ACHN (cell line): ENCODE measurements around the gene ADRB2.

ENCODE experiments used
- DNase-seq: peaks from one replicate; pipeline ENCODE4 v3.0.0-alpha.2; 2015
- in situ Hi-C: cut with HindIII; loops from 2 replicates; pipeline ENCODE4 v1.10.0; 2017; ENCODE audit warnings: low sequenced_read_pairs, low pct_ligation_motif_present, low pct_unique_long_range_greater_than_20kb

The ADRB2 gene

DNA sequence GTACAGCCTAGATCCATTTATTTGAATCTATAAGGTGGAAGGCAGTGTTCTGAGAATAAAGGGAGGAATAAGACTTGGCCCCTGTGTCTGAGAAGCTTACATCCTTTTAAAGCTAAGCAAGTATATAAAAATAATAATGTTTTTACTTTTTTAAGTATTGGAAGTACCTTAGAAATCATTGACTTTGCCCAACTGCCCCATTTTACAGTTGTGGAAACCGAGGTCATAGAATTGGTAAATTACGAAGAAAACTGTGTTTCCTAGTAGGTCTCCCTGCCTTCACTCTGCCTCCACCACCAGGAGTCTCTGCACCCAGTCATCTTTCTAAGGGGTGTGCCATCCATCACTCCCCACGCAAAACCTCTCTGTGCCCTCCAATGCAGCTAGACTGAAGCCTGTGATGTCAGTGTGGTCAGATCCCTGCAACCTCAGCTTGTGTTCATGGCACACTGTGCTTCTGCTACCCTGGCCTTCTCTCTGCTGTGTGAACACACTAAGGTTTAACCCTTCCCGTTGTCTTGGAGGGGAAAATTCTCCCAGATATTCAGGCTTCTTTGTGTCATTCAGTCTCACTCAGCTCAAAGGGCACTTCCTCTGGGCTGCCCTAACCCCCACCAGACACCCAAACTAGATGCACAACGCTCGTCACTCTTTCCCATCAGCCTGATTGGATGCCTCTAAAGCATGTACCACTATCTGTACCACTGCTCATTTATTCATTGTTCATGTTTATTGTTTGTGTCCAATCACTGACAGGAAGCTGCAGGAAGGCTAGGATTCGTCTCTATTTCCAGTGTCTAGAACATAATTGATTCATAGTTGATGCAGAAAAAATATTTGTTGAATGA, 18.2 kb downstream of the ADRB2 start:
- DNase-seq = peak; percentile 23
- in situ Hi-C loops = no loop called here

DNA sequence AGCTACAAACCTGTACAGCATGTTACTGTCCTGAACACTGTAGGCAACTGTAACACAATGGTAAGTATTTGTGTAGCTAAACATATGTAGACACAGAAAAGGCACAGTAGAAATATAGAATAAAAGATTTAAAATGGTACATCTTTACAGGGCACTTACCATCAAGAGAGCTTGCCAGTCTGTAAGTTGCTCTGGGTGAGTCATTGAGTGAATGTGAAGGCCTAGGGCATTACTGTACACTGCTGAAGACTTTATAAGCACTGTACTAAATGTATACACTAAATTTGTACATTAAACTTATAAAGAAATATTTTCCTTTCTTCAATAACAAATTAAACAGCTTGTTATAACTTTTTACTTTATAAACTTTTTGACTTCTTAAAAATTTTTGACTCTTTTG, 20.5 kb downstream of the ADRB2 start:
- DNase-seq = no peak
- in situ Hi-C loops = no loop called here

DNA sequence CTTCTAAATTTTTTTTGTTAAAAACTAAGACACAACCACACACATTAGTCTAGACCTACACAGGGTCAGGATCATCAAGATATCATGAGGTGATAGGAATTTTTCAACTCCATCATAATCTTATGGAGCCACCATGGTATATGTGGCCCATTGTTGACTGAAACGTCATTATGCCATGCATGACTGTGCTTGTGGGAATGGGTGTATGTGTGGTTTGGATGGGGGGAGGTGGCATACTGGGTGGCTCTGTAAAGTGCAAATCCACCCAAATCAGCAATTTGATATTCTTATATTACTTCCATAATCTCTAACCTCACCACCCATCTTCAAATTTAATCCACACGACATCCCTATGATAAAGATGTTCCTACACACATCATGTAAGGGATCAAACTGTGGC, 21.0 kb downstream of the ADRB2 start:
- in situ Hi-C loops = no loop called here
- no peak for DNase-seq

DNA sequence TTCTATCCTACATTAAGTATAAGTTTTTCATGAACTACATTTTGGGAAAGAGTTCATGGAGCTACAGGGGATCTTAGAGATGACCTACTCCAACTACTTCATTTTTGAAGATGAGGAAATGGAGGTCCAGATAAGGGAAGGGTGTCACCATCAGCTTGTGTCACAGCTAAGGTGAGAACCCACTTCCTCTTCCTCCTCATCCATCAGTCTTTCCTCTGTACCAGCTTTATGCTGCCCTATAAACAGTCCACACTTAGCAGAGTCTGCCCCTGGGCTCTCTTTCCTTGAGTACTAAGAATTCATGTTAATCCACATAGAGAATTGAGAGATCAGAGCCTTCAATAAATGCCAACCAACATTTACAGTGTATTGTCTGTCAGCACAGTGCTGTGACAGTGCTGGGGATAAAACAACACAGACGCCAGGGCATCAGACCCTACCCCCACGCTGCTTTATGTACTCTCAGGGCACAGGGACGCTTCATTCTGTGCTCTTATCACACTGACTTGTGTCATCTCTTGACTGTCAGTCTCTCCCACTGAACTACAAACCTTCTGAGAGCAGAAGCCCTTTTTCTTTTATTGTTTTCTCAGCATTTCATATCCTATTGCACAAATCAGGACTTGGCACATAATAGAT, 22.1 kb downstream of the ADRB2 start:
- no peak for DNase-seq
- in situ Hi-C loops = no loop called here

DNA sequence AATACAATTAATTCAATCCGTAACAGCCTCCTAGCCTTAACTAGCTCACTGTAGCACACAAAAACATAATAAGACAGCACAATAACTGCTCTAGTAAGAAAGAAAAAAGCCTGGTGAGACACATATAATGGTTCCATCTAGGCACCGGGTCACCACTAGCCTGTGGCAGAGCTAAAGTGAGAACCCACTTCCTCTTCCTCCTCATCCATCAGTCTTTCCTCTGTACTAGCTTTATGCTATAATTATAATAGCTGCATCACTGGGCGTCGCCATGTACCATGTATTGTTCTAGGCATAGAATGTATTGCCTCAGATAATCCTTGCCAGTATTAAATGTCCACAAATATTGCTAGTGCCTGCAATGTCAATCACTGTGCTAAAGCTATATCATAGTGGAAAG, 23.1 kb downstream of the ADRB2 start:
- no peak for DNase-seq
- in situ Hi-C loops = no loop called here

DNA sequence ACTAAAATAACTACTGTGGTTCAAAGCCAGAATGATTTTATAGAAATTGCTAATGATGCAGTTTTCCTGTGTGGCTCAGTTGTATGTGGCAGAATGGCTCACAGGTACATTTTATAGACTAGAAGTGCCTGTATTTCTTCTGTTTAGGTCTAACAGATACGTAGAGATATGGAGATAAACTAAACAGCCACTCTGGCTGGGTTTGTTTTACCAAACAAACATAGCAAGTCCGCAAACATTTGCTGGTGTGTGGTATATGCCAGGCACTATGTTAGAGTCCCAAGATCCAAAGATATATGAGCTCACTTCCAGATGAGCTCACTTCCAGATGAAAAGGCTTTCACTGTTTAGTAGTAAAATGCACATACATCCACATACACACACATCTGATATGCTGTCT, 24.4 kb downstream of the ADRB2 start:
- in situ Hi-C loops = no loop called here
- no peak for DNase-seq

DNA sequence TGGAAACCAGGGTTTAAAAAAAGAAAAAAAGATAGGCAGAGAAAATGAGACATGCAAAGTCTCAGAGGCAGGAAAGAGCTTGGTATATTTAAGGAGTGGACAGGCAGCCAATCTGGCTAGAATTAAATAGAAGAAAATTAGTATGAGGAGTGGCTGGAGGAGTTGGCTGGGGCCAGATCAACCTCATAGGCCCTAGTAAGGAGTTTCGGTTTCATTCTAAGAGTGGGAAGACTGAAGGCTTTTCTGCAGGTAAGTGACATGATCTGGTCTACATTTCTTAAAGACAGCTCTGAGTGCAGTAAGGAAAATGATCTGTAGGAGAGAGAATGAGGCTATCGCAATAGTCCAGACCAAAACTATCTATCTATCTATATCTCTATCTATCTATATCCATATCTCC, 27.5 kb downstream of the ADRB2 start:
- in situ Hi-C loops = no loop called here

DNA sequence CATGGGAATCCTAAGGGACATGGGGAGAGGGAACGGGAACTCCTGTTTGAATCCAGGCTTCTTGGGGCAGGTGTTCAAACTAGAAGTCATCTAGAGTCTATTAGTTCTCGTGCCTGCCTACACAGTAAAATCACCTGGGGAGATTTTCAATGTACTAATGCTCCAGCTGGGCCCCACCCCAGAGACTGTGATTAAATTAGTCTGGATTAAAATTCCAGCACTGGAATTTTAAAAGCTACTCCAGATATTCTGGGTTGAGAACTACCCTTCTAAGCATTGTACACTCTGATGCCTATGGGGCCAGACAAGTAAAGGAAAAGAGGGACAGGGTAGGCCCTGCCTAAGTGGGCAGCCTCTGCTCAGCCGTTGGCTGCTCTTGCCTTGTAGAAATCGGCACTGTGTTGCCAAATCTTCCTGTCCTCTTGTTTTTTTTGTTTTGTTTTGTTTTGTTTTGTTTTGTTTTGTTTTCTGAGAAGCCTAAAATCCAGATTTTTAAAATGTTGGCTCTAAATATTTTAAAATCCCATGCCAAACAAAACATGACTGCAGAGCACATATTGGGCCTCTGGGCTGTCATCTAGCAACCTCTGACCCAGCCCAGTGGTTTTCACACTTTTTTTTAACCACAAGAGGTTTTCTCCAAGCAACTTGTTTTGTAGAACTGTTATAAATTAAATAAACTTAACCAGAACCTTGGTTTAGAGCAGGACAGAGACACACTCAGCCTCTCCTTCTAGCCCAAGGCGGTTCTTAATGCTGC, 29.0 kb downstream of the ADRB2 start:
- DNase-seq = no peak
- in situ Hi-C loops = no loop called here

More for the DNA sequence above, 27.5 kb downstream of the ADRB2 start:
- DNase-seq = no peak

DNA sequence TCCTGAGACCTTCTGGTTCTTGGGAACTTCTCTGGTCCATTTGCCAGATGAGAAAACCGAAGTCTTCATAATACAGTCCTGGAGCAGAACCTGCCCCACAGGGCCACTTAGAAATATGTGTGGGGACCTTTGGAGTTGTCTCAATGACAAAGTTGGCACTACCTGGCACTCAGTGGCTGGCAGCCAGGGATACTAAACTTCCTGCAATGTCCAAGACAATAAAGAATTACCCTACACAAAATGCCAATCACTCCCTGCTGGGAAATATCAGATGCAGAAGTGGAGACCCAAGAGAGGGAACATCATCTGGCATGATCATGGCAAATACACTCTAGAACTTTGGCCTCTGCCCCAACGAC, 29.6 kb downstream of the ADRB2 start:
- in situ Hi-C loops = no loop called here
- DNase-seq = no peak

DNA sequence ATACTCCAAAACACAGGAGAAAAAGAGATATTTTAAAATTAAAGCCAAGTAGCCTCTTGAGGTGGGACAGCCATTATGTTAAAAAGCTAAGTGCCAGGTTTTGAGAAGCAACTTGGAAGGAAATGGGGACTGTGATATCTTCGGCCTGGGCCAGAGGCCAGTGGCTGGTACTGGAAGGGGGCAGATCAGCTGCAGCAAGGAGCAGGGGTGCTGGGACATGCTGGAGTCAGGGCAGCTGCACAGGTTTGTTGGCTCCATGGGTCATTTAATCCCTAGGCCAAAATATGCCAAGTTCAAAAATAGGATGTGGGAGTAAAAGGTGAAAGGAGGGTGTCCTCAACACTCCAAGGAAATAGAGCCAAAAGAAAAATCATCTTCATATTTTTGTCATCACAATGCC, 30.0 kb downstream of the ADRB2 start:
- in situ Hi-C loops = no loop called here

DNA sequence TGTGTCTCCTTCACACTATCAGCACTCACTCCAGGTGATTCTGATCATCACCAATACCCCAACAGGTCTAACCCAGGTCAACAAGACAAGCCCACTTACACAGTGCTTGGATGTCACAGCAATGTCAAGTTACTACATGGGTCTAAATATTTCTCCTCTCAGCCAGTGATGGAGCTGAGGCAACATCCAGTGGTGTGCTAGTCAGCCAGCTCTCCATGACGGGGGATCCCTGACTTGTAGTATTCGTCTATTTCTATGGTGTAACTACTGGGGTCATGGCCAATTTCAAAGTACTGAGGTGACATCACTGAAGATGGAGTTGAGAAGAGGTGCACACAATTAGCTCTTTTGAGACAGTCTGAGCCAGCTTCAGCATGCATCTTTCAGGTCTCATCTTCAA, 31.1 kb downstream of the ADRB2 start:
- in situ Hi-C loops = no loop called here

More for the DNA sequence above, 30.0 kb downstream of the ADRB2 start:
- no peak for DNase-seq

DNA sequence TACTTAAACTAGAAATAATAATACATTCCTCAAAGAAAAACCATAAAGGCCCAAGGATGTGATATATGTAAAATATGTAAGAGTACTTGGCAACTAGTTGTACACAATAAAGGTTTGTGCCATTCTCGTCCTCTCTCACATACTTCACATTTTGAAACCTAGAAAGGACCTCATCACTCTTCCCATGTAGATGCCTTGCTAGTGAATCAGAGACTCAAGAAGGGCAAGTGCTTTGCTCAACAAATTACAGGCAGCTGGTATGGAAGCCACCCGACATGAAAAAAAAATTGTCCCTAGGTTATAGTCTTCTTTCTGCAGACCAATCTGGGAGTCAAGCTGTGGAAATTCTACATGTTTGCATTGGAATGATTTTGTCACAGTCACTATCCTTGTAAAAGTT, 31.7 kb downstream of the ADRB2 start:
- in situ Hi-C loops = no loop called here
- DNase-seq = no peak

More for the DNA sequence above, 31.1 kb downstream of the ADRB2 start:
- no peak for DNase-seq

DNA sequence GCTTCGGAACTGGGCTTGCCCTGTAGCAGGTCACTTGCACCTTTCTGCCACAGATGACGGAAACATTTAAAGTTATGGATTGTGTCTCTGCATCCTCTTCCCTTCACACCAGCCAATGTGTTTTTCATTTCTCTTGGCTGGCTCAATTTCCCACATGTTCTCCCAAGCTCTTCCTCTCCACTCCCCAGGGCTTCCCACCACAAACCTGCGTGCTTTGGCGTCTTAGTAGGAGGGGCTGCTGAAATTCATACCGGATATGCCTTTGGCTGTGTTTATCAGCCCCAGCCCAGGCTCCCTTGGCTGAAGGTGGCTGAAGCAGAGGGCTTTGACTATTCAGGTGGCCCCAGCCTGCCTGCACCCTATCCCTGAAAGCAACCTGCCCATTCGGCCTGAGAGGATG, 32.1 kb downstream of the ADRB2 start:
- in situ Hi-C loops = no loop called here
- no peak for DNase-seq

DNA sequence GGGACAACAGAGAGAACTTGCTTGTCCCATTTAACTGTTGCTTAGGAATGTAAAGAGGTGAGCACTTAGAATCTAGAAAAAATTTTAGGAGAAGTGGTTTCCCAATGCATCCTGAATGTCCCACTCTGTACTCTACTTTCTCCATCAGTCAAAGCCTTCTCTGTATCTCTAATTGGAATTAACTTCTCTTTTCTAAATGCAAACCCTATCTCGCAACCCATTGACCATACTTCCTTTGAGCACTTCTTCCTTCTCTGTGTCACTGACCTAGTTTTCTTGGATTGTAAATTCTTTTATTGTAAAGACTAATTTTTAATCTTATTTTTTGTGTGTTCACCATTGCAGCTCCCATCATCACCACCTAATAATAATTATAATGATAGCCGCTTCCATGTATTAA, 33.3 kb downstream of the ADRB2 start:
- no peak for DNase-seq
- in situ Hi-C loops = no loop called here

DNA sequence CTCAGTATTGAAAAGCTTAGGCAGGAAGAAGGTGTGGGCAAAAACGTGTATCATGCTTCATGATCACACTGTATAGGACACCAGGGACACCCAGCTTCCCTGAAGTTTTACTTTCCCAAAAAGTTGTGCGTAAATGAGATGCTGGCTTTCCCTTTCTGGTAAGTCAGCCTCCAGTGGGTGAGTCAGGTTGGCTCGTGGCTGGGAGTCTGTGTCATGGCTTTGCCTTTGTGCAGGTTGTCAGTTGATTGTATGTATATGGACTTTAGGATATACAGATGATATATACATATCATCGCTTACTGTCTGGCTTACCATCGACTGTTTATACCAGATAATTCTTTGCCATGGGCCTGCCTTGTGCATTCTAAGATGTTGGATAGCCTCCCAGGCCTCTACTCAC, 34.2 kb downstream of the ADRB2 start:
- in situ Hi-C loops = no loop called here
- DNase-seq = no peak

DNA sequence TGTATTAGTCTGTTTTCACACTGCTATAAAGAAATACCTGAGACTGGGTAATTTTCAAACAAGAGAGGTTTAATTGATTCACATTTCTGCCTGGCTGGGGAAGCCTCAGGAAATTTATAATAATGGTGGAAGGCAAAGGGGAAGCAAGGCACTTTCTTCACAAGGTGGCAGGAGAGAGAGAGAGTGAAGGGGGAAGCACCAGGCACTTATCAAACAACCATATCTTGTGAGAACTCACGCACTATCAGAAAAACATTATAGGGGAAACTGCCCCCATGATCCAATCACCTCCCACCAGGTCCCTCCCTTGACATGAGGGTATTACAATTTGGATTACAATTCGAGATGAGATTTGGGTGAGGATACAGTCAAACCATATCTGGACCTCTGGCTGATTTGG, 34.7 kb downstream of the ADRB2 start:
- in situ Hi-C loops = no loop called here
- no peak for DNase-seq

DNA sequence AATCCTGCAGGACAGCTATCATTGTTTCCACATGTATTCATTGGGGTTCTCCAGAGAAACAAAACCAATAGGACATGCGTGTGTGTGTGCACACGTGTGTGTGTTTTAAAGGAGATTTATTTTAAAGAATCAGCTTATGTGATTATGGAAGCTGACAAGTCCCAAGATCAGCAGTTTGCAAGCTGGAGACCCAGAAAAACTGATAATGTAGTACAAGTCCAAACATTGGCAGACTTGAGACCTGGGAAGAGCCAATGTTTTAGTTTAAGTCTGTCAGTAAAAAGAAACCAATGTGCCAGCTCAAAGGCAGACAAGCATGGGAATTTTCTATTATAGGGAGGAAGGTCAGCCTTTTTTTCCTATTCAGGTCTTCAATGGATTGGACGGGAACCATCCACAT, 35.3 kb downstream of the ADRB2 start:
- no peak for DNase-seq
- in situ Hi-C loops = no loop called here

DNA sequence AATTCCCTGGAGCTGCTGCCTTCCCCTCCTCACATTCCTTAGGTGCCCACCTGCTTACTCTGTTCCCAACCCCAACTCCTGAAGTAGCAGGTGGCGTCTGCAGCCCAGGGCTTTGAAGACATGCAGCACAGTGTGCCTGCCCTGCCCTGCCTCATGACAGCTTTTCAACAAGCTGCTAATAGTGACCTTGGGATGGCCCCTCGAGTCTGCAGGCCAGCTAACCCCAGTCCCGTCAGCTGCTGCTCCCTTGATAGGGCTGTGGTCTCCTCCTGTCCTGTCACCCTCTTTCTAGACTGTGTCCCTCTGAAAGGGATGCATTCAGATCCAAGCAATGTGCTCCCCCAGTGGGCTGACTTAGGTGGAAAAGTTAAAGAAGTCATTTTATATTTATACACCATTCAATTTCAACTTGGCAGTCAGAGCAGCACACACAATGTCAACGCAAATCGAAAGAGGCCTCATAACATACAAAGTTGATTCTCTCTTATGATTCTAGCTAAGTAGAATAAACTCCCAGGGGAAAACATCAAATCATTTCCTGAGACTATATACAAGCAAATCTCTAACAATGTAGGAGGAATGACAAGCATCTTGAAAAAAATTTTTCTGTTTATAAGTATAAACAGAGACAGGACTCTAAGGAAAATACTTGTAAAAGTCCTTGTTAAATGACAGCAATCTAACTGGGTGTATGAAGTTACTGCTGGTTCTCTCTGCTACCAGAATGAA, 37.9 kb downstream of the ADRB2 start:
- in situ Hi-C loops = no loop called here
- no peak for DNase-seq

DNA sequence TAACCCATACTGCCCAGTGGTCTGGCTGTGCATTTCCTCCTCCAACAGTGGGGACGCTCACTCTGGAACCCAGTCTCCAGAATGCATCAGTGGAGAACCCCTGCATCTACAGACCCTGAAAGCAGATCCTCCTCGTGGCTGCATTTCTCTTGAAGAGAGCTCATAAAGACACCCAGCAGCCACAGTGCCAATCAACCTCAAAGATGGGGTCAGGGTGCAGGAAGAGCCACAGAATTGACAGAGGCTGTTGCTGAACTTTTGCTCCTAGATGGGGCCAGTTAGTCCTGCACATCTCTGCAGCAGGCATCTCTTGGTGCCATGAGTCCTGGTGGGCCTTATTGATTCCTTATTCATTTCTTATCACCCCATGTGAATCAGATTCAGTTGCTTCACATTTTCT, 39.6 kb downstream of the ADRB2 start:
- DNase-seq = no peak
- in situ Hi-C loops = no loop called here
